GM23338 (cell line): Measurements from ENCODE around the gene SLC25A29.

Experiments used
- CTCF ChIP-seq, 2 experiments: fragments of 200-600 bp in 1 of 2; sonication (generic) in 1 of 2; conservative IDR thresholded peaks; 2 replicates each; pipeline versions ENCODE4 v1.5.1 to v1.6.1; 2016 to 2017; ENCODE audit warnings: antibody characterized with exemption in 2 of 2, low read depth in 2 of 2, mild to moderate bottlenecking in 2 of 2, moderate library complexity in 1 of 2
- EZH2 ChIP-seq: fragments of 200-600 bp; sonication (generic); IDR thresholded peaks from one replicate; pipeline ENCODE4 v1.8.0; 2017; ENCODE audit warnings: antibody characterized with exemption, mild to moderate bottlenecking, low read depth; ENCODE audit not compliant: unreplicated experiment
- POLR2AphosphoS5 ChIP-seq: IDR thresholded peaks from 2 replicates; pipeline ENCODE4 v1.6.1; 2016; ENCODE audit warnings: antibody characterized with exemption, low read depth

DNA sequence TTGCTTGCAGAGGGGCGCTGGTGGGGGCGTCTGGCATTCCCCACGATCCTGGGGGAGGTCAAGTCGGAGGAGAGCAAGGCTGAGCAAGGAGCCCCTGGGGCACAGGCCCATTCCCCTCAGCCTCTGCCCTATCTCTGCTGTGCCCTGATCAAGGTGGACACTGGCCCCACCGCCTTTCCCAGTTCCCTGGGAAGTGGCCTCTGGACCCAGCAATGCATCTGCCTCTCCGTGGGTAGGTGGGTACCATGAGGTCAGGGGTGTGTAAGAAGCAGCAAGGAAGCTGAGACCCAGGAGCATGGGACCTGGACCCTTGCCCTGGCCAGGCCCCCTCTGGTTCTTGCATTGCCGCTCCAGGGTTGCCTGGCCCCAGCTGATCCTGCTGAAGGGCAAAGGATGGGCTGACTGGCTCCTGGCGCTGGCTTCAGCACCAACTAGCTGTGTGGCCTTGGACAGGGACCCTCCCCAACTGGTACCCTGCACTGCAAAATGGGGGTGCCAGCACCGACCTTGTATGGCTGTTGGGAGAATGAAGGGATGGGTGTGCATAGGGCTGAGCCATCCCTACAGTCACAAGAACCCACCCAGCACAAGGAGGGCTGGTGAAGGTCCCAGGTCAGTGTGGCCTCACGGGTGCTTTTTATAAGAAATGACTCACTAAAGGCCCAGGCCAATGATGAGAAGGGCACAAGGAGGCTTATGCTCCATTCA is 19.6 kb downstream of the SLC25A29 start:
- TF ChIP-seq CTCF (conservative IDR thresholded peaks at IDR 0.05; ENCODE audit: low read depth in 2 of 2): no peak
- no peak for TF ChIP-seq EZH2
- no peak for TF ChIP-seq POLR2AphosphoS5
